DND-41 (cell line): ENCODE results near the gene HMSD.

Experiments used
- ATAC-seq: fragments of 200-7000 bp; cut with Tn5 transposase; 3 replicates; pipeline ENCODE4 v1.9.1; 2021; ENCODE audit warnings: low read depth; ENCODE audit not compliant: insufficient read depth
- DNase-seq: peaks from one replicate; pipeline ENCODE4 v3.0.0-alpha.2; 2020
- H2AFZ ChIP-seq: 2 replicates; pipeline ENCODE4 v1.6.0; 2012; ENCODE audit warnings: low read depth, low read length
- H3K27ac ChIP-seq: 2 replicates; pipeline ENCODE4 v1.5.1; 2012; ENCODE audit warnings: low read length, inconsistent platforms
- H3K27me3 ChIP-seq: fragments of 200-600 bp; sonication (generic); 2 replicates; pipeline ENCODE4 v1.6.0; 2012; ENCODE audit warnings: low read length, mild to moderate bottlenecking, inconsistent platforms; ENCODE audit not compliant: insufficient read depth, poor library complexity
- H3K36me3 ChIP-seq: 2 replicates; pipeline ENCODE4 v1.5.1; 2012; ENCODE audit warnings: low read length, inconsistent platforms; ENCODE audit not compliant: insufficient read depth
- H3K4me1 ChIP-seq: 2 replicates; pipeline ENCODE4 v1.5.1; 2012; ENCODE audit warnings: mild to moderate bottlenecking, low read length; ENCODE audit not compliant: insufficient read depth
- H3K4me2 ChIP-seq: 2 replicates; pipeline ENCODE4 v1.6.0; 2012; ENCODE audit warnings: mild to moderate bottlenecking, moderate library complexity, low read length, inconsistent platforms; ENCODE audit not compliant: insufficient read depth
- H3K4me3 ChIP-seq, 2 experiments: fragments of 200-600 bp in 1 of 2; shearing (Covaris generic) in 1 of 2; 2 replicates each; pipeline ENCODE4 v1.5.1; 2012 to 2016; ENCODE audit warnings: inconsistent platforms in 2 of 2, low read length in 2 of 2, mild to moderate bottlenecking in 2 of 2, low read depth in 1 of 2, moderate library complexity in 1 of 2
- H3K79me2 ChIP-seq: 2 replicates; pipeline ENCODE4 v1.6.0; 2012; ENCODE audit warnings: low read length, inconsistent platforms; ENCODE audit not compliant: insufficient read depth
- H3K9ac ChIP-seq: 2 replicates; pipeline ENCODE4 v1.6.0; 2012; ENCODE audit warnings: low read depth, mild to moderate bottlenecking, inconsistent platforms, low read length, moderate library complexity
- H3K9me3 ChIP-seq: 2 replicates; pipeline ENCODE4 v1.5.1; 2012; ENCODE audit warnings: low read length, moderate library complexity, mild to moderate bottlenecking, inconsistent platforms; ENCODE audit not compliant: insufficient read depth, severe bottlenecking
- H4K20me1 ChIP-seq: 2 replicates; pipeline ENCODE4 v1.6.0; 2012; ENCODE audit warnings: low read length; ENCODE audit not compliant: insufficient read depth
- EZH2 ChIP-seq: IDR thresholded peaks from 3 replicates; pipeline ENCODE4 v1.6.1; 2012; ENCODE audit warnings: borderline replicate concordance, low read depth, mild to moderate bottlenecking, moderate library complexity, low read length, inconsistent platforms; ENCODE audit not compliant: severe bottlenecking
- TF ChIP-seq, protein P1 (sequence below): IDR thresholded peaks from 2 replicates; pipeline ENCODE4 v1.5.1; 2012; ENCODE audit warnings: borderline replicate concordance, low read length, moderate library complexity, mild to moderate bottlenecking; ENCODE audit not compliant: poor library complexity, severe bottlenecking; ENCODE audit errors: extremely low read depth

The HMSD gene

DNA sequence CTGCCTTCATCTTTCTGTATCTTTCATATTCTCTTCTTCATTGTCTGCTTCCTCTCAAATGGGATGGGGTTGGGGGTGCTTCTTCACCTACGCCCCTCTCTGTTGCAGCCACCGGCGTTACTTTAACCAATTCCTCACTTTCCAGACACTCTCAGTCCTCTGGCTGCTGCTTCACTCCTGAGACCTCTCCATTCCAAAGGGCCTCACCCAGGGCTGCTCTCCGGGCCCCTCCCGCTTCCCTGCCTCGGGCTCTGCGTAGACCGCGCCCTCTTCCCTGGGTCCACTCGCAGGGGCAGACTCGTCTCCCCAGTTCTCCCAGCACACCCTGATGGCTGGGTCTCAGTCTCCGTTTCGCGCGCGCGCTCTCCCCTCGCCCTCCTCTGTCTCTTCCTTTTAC lies 21.7 kb downstream of the HMSD start:
- no peak for ATAC-seq
- H2AFZ ChIP-seq = peak overlapping the region; percentile 82
- H3K27me3 ChIP-seq = no peaks in the 10 kb centered on the region
- H3K36me3 ChIP-seq = no peaks in the 10 kb centered on the region
- peak overlapping the region; percentile 75 for H3K9ac ChIP-seq
- H4K20me1 ChIP-seq = no peaks in the 10 kb centered on the region
- H3K4me3 ChIP-seq = peak overlapping the region; percentile 57 to 62; a peak in 3 of 4 replicates
- H3K4me1 ChIP-seq = peaks cover 53% of the 10 kb centered on the region
- peak overlapping the region; percentile 78 for H3K27ac ChIP-seq
- H3K9me3 ChIP-seq = no peaks in the 10 kb centered on the region
- TF ChIP-seq, protein P1, sequence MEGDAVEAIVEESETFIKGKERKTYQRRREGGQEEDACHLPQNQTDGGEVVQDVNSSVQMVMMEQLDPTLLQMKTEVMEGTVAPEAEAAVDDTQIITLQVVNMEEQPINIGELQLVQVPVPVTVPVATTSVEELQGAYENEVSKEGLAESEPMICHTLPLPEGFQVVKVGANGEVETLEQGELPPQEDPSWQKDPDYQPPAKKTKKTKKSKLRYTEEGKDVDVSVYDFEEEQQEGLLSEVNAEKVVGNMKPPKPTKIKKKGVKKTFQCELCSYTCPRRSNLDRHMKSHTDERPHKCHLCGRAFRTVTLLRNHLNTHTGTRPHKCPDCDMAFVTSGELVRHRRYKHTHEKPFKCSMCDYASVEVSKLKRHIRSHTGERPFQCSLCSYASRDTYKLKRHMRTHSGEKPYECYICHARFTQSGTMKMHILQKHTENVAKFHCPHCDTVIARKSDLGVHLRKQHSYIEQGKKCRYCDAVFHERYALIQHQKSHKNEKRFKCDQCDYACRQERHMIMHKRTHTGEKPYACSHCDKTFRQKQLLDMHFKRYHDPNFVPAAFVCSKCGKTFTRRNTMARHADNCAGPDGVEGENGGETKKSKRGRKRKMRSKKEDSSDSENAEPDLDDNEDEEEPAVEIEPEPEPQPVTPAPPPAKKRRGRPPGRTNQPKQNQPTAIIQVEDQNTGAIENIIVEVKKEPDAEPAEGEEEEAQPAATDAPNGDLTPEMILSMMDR = no peak
- no peak for TF ChIP-seq EZH2
- DNase-seq = no peak
- H3K4me2 ChIP-seq = peak overlapping the region; percentile 85
- no peaks in the 10 kb centered on the region; the same call in 1 of the 2 replicates for H3K79me2 ChIP-seq

DNA sequence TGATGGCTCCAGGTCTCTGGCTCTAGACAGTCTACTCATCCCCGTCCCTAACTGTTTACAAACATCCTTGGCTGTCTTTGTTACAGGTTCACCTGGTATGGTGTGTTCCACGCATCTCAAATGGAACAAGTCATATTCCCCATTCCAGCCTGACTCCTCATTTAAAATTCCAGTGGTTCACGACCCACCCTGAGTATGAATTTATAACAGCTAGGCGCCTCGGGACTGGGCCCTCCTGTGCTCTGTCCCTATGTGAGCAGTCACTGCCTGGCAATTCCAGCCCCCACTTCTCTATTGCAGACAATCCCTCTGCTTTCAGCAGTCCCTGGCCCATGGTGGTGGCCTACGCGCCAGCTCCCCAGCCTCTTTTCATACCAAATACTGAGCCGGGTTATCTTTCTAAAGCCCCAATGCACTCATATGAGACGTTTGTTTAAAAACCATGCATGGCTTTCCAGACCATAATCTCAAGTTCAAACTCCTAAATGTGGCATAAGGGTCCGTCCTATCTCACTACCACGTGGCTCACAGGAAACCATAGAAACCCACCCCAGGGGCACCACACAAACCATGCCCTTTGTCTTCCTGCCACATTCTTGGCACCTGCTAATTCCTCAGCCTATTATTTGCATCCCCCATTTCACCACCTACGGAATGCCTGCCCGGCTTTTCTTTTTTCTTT lies 22.4 kb downstream of the HMSD start:
- Histone ChIP-seq H3K9ac (peak overlapping the region; percentile 75; the same call in 1 of the 2 replicates), H4K20me1 (no peaks in the 10 kb centered on the region), H3K36me3 (no peaks in the 10 kb centered on the region), H3K79me2 (no peaks in the 10 kb centered on the region; the same call in 1 of the 2 replicates), H3K4me3 (peak overlapping the region in 1 of 2 experiments; percentile 62; a peak in 2 of 4 replicates), H3K4me1 (peaks cover 53% of the 10 kb centered on the region), H3K27ac (peak overlapping the region; percentile 78), H3K27me3 (no peaks in the 10 kb centered on the region), H3K4me2 (peak overlapping the region; percentile 85), H2AFZ (peak overlapping the region; percentile 82), H3K9me3 (no peaks in the 10 kb centered on the region)
- TF ChIP-seq EZH2 = no peak
- TF ChIP-seq, protein P1 = no peak
- ATAC-seq (no peak), DNase-seq (peak; percentile 38)

DNA sequence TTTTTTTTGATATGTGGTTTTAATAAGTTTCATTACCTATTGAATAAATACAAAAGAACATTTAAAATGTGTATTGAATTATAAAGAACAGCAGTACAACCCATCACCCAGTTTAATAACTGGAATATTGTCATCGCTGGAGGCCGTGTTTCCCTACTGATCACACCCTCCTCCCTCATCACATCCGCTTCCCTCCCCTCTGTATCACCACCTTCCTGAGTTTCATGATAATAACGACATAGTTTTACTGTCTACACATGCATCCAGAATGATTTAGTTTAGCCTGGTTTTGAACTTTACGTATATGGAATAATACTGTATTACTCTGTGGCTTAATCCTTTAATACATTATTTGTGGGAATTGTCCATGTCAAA lies 22.9 kb downstream of the HMSD start:
- H3K4me2 ChIP-seq = no peak overlapping the region

More for the DNA sequence above, 22.9 kb downstream of the HMSD start:
- ATAC-seq (no peak), DNase-seq (no peak)
- Histone ChIP-seq H3K9me3 (no peaks in the 10 kb centered on the region), H3K4me3 (no peak overlapping the region), H3K36me3 (no peaks in the 10 kb centered on the region), H2AFZ (no peak overlapping the region), H3K4me1 (peaks cover 53% of the 10 kb centered on the region), H3K27me3 (no peaks in the 10 kb centered on the region), H4K20me1 (no peaks in the 10 kb centered on the region), H3K79me2 (no peaks in the 10 kb centered on the region; the same call in 1 of the 2 replicates), H3K27ac (no peak overlapping the region), H3K9ac (no peak overlapping the region)
- TF ChIP-seq EZH2 = no peak
- TF ChIP-seq, protein P1 = no peak
